ENCODE measurements around the gene PPIL6.

PPIL6 gene

DNA sequence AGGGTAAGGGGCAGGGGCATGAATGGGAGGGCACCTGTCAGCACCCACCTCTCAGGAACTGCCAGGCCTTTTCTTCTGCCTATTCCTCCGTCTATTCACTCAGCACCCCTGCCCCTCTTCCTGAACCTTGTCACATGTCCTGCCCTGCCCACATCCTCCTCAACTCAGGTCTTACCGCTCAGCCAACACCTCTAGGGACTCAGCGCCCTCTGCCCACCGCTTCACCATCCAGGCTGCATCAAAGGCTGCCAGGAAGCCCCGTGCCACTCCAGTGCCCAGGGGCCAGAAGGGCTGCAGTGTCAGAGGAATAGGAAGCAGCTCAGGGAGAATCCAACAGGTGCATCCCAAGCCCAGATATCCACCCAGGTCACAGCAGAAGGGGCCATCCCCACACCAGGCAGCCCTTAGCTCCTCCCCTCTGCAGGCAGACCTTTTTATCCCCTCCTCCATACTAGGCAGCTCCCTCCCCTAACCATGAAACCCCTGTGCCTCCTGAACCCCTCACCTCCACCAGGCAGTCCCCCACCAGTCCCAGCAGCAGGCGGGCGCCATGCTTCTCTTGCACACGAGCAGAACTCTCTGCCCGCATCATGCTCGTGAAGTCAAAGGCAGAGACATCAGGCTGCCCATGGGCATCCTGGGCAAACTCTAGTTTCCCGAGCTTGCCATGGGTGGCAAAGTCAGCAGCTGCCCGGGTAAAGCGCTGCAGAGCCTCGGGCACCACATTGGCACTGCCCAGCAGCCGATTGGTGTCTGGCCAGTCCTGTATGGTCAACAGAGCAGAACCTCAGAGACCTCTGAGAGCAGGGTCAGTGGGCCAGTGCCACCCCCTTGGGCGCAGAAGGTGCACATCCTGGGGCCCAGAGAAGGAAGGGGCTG lies 9.6 kb upstream of the PPIL6 start:
- DNase-seq (ENCODE audit: low spot score): no peak

GRCh38 chr6:109449064-109449794 lies 8.8 kb upstream of the PPIL6 start:
- no peak for DNase-seq (ENCODE audit: low spot score)

DNA sequence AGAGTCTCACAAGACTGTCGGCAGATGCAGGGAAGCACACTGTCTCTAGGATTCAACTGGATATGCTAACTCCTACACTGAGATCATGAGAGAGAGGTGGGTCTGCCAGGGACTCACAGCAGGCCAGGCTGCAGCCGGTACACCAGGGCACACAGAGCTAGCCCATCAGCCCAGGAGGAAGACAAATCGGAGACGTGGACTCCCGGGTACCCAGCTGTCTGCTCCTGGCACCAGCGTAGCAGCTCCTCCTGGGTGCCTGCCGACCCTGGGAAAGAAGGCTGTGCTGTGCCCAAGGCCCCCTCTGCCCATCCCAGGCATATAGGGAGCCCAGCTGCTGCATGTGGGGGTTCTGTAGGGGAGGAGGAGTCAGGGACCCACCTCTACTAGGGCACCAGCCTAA lies 8.2 kb upstream of the PPIL6 start:
- no peak for DNase-seq (ENCODE audit: low spot score)

DNA sequence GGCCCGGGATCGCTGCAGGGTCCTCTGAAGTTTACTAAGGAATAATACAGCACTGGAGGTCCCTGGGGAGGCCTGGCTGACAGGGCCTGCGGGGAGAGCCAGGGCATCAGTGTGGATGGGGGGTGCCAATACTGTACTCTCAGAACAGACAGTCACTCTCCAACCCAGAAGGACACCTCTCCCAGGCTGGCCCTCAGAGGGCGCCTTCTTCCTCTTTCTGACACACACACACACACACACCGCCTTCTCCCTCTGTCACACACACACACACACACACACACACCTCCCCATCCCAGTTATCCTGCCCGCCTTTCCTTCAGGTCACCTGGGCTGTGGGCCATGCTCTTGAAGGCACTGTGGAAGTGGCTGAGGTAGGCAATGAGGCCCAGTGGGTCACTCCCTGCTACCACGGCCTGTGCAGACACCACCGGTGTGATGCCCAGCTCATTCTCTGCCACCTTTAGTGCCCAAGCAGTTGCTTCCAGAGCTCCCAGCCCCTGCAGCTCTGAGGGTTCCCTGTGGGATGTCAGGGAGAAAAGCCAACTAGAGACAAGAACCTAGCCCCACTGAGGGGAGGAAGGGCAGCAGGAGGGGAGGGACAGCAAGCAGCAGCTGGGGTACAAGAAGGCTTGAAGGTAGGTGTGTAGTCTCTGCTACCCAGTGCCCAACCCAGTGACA lies 7.6 kb upstream of the PPIL6 start:
- DNase-seq (ENCODE audit: low spot score): no peak

DNA sequence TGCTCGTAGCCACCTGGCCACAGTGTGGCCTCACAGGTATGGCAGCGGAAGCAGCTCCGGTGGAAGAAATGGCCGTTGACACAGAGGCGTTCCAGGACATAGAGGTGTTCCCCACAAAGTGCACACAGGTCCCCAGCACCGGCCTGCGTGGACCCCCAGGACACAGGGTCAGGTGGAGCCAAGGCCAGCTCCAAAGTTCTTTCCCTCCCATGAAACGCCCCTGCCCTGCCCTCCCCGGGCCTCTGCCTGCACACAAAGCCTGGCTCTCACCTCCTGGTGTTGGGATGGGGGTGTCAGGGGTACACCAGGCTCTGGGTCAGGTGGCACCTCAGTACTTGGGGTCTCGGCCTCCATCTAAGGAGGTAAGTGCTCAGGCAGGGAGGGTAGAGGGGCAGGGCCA lies 6.7 kb upstream of the PPIL6 start:
- no peak for DNase-seq (ENCODE audit: low spot score)

DNA sequence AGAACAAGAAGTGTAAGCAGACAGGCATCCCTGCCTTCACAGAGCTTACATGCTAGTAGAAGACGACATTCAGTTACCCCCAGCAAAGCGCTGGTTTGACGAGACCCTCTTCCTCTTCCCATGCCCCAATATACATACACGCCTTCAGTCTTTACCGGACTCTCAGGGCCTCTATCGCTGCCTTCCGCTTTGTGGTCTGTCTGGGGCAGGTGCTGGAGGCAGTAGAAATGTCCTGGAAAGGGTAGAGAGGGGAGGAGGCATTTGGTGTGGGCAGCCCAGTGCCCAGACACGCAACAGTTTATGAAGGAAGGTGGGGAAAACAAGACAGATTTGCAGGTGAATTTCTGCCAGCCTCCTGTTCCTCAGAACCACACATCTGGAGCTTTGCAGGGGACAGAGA lies 6.1 kb upstream of the PPIL6 start:
- no peak for DNase-seq (ENCODE audit: low spot score)

DNA sequence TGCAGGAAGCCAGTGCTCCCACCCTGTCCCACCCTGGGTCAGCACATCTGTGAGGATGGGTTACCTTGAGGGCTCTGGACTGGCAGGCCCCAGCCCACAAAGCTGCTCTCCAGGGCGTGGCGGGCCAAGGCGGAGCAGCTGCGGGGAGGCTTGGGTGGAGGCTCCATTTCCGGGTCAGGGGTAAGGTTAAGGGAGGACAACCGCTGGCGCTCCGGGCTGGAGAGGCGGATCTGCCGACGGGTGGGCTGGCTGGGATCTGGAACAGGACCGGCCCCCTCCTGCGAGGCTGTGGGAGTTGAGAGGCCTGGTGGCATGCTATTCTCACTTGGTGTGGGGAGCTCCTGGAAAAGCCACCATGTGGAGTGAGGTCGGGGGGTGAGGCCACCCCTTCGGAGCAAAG lies 5.6 kb upstream of the PPIL6 start:
- no peak for DNase-seq (ENCODE audit: low spot score)

DNA sequence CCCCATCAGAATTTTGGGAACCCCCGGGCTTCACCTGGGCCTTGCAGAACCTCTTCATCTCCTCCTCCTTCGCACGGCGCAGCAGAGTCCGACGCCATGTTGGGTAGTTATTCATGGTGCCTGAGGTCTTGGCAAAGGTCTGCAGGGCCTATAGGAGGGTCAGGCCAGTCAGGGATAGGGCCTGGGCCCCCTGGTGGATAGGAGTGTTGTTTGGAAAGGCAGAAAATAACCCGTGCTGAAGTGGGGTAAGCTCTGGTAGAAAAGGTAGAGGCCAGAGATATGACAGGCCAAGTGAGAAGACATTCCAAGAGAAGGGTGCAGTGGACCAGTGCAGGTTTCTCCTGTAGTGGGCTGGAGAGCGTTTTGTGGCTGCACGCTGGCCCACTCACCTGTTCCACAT lies 5.0 kb upstream of the PPIL6 start:
- DNase-seq (ENCODE audit: low spot score): no peak

DNA sequence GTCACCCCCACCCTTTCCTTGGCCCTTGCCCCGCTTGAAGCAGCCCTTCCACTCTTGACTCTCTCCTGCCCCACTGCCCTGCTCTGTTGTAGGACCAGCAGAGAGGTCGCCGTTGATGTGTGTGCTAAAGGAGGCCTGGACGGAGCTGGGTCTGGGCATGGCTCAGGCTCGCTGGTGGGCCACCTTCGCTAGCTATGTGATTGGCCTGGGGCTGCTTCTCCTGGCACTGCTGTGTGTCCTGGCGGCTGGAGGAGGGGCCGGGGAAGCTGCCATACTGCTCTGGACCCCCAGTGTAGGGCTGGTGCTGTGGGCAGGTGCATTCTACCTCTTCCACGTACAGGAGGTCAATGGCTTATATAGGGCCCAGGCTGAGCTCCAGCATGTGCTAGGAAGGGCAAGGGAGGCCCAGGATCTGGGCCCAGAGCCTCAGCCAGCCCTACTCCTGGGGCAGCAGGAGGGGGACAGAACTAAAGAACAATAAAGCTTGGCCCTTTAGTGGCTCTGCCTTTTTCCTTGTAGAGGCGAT lies 3.1 kb upstream of the PPIL6 start:
- DNase-seq (ENCODE audit: low spot score): no peak

DNA sequence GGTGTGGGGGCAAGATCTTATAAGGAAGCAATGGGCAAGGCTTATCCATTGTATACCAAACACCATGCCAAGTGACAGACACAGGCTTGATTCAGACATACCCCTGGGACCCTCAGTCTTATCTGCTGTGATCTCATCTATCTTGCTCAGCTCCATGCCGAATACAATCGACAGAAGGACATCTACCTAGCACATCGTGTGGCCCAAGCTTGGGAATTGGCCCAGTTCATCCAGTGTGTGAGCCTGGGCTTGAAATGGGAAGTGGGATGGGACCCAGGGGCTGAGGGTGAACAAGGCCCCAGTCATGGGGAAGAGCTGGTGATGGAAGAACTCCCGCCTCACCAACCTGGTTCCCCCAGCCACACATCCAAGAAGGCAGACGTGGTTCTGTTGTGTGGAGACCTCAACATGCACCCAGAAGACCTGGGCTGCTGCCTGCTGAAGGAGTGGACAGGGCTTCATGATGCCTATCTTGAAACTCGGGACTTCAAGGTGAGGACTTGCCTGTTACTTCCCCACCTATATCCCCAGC lies 2.0 kb upstream of the PPIL6 start:
- no peak for DNase-seq (ENCODE audit: low spot score)

DNA sequence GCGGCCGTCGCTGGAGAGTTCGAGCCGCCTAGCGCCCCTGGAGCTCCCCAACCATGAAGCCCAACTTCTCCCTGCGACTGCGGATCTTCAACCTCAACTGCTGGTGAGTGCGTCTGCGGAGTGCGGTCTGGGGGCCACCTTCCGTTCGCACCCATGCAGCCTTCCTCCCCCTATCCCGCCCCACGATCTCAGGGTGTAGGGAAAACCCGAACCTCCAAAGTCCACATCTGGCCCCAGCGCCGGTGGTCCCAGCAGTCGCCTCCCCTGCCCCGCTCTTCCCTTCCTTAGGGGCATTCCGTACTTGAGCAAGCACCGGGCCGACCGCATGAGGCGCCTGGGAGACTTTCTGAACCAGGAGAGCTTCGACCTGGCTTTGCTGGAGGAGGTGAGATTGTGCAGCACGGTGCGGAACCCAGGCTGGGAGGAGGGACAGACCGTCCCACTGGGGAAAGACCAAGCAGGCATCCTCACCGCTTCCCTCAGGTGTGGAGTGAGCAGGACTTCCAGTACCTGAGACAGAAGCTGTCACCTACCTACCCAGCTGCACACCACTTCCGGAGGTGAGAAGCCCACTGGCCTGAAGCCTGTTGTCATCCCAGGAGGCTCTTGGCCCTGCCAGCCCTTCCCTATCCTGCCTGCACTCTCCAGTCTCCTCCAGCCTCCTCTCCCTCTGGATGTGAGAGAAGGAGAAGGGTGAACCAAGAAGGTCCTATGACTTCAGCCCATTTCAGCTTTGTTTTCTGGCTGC lies 815 bp upstream of the PPIL6 start:
- peak; percentile 65 for DNase-seq (ENCODE audit: low spot score)

GRCh38 chr6:109436041-109436440 lies 4.4 kb downstream of the PPIL6 start:
- no peak for DNase-seq (ENCODE audit: low spot score)

- no peak for DNase-seq (ENCODE audit: low spot score)
Measured at GRCh38 chr6:109434456-109434855, 6.0 kb downstream of the PPIL6 start.

DNA sequence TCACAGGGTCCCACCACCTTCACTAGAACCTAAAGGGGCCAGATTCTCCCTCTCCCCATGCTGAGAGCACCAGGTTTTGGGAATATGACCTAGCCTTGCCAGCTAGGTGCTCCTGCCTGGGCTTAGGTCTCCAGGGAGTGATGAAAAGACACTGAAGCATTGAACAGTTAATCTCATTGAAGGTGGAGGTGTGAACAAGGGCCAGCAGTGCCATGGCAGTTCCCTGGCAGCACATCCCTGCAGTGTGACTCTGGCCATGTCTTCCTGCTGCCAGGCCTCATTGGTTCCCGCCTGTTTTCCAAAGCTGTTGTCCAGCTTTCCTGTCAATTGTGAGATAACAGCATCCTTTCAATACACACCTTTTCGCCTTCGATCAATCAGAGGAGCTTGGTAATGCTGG lies 10.9 kb downstream of the PPIL6 start:
- no peak for DNase-seq (ENCODE audit: low spot score)

GRCh38 chr6:109428889-109429477 lies 11.4 kb downstream of the PPIL6 start:
- DNase-seq (ENCODE audit: low spot score): no peak

GRCh38 chr6:109424946-109425345 lies 15.5 kb downstream of the PPIL6 start:
- no peak for DNase-seq (ENCODE audit: low spot score)

DNA sequence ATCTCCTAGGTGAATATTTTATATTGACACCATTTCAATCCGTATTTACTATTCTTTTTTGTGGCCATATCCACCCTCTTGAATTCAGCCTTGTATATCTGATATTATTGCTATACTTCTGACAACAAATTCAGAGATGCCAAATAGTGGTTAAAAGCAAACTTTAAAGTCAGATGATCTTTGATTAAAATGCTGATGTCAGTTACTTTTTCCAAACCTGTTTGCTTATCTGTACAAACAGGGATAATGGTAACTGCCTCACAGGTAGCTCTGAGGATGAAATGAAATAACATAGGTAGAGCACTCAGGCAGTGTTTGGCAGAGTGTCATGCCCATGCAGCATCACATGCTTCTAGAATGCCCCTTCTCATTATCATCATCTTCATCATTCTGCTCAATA lies 19.2 kb downstream of the PPIL6 start:
- DNase-seq (ENCODE audit: low spot score): no peak

GRCh38 chr6:109420751-109421150 lies 19.7 kb downstream of the PPIL6 start:
- no peak for DNase-seq (ENCODE audit: low spot score)

DNA sequence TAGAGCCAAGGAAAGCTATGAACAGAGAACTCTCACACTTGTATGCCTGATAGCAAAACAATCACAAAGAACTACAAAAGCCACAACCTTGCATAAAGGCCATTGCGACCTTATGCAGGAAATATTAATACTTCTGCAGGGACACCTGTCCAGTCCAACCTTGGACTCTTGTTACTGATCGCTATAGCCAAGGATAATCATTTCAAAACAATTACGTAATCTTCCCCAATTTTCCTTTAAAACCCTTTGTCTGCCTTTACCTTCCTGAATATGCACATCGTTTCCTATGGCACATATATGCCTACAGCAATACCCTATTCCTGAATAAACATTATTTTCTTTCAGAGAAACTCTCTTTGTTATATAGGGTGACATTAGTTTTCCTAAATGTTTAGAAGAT lies 22.8 kb downstream of the PPIL6 start:
- no peak for DNase-seq (ENCODE audit: low spot score)

DNA sequence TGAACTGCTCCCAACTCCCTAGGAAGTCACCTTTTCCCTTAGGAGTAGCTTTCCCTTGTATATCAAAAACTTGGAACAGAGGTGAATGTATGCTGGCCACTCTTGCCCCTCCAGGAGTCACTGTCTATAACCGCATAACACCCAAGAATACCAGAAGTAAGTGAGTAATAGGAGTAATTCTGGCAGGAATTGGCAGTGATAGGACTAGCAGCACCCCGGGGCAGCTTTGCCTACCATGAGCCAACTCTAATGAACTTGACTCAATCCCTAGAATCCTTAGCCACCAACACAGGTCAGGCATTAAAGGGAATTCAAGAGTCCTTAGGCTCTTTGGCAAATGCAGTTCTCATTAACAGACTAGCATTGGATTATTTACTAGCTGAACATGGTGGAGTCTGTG lies 29.4 kb downstream of the PPIL6 start:
- no peak for DNase-seq (ENCODE audit: low spot score)

GRCh38 chr6:109406196-109406595 lies 34.2 kb downstream of the PPIL6 start:
- DNase-seq (ENCODE audit: low spot score): no peak
